Forelimb muscle (tissue), 1 donor: ENCODE data around the gene PDE4DIP. TPM values are rescaled to one million over a fixed set of nuclear protein-coding genes. Genes with fewer than 3 reads are reported as not detected.
"Not testable (repeated sequence)": the region's sequence is repeated elsewhere in the genome, so short reads cannot be mapped to it uniquely, and the experiment has no call there.

Experiments used
- DNase-seq: peaks from one replicate; pipeline ENCODE4 v3.0.0-alpha.2; 2013; ENCODE audit warnings: low read depth
- polyA plus RNA-seq: library from polyadenylated mRNA; unstranded; fragments of 120-200 nt; gene quantifications from one replicate; pipeline ENCODE4 v1.2.1, GENCODE V29; 2013; ENCODE audit not compliant: insufficient read length

The PDE4DIP gene
- polyA plus RNA-seq, 1 donor: 1,193 TPM

- not testable (repeated sequence) for DNase-seq
Observed at GRCh38 chr1:148918836-148919447, 74.7 kb downstream of the PDE4DIP start.

DNA sequence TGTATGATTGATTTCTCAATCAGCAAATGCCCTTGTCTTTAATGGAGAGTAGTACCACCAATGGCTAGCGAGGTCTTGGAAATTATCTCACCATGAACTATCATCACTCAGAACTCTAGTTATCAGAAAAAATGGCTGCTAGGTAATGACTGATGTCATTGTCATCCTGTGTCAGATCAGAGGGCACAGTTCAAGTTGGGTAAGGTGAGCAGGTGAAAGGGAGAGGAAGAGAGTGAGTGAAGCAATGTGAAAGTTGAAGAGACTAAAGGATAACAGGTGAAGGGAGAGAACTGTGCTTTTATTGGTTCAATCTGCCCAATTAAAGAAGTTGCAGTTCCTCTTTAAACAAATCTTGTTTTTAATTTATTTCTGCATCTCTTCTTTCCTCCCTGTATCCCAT lies 76.8 kb downstream of the PDE4DIP start:
- not testable (repeated sequence) for DNase-seq

GRCh38 chr1:148923798-148924197 lies 79.6 kb downstream of the PDE4DIP start:
- not testable (repeated sequence) for DNase-seq

DNA sequence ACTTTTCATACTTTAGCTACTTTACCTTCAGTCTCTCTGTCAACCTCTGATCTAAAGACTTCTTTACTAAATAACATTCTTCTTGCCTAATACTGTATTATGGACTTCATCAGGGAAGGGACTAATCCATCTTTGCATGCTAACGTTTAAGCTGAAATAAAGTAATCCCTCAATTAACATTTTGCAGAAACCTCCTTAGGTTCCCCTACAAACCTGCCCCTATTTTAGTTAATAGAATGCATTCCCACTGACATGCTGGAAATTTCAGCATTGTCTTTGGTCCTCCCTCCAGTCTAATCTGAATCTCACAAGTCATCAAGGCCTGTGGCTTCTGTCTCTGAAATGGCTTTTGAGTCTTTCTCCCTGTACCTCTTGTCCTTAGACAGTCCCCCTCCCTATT lies 83.4 kb downstream of the PDE4DIP start:
- DNase-seq: not testable (repeated sequence)

DNA sequence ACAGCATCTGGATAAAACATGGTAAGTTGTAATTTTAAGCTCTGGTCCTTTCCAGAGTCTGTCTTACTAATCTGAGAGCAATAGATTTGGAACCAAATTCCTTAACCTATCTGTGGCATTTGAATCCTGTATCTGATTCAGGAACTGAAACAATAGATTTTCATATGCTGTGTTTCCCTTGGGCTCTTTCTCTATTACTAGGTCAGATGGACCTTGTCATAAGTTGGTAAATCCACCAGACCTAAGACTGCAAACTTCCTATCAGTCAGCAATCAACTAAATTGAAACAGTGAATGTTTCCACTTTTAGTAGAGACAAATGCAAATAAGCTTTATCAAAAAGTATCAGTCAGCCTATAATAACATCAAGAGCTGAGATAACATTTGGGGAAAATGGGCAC lies 85.0 kb downstream of the PDE4DIP start:
- DNase-seq: not testable (repeated sequence)

- DNase-seq: not testable (repeated sequence)
Observed at GRCh38 chr1:148935381-148936002, 91.3 kb downstream of the PDE4DIP start.

DNA sequence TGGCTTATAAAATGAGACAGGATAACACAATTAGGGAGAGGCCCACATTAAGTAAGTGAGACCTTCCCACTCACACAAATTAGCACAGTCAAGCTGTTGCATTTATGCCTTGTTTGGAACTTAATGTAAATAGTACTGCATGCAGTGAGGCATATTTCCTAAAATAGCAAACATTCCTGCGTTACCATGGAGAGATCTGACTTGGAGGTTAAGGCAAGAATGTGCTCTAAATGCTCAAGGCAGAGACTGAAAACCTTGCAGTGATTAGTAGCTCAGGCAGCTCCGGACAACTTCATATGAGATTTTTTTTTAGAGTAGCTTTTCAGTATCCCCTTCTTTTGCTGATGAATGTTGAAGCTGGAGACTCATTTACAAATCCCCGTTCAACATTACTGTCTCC lies 98.7 kb downstream of the PDE4DIP start:
- not testable (repeated sequence) for DNase-seq

DNA sequence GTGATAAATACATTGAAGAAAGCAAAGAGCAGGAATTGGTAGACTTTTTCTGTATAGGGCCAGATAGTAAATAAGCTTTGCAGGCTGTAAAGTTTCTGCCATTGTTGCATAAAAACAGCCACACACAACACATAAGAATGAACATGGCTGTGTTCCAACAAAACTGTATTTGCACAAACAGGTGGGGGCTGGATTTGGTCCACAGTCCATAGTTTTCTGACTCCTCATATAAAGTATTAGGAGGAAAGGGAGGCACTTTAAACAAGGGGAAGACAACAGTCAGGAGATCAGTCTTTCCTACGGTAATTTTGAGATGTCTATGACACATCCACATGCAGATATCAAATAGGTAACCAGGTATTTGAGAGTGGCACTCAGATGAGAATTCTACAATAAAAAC lies 100.9 kb downstream of the PDE4DIP start:
- not testable (repeated sequence) for DNase-seq

- DNase-seq: not testable (repeated sequence)
Observed at GRCh38 chr1:148948768-148949167, 104.5 kb downstream of the PDE4DIP start.

DNA sequence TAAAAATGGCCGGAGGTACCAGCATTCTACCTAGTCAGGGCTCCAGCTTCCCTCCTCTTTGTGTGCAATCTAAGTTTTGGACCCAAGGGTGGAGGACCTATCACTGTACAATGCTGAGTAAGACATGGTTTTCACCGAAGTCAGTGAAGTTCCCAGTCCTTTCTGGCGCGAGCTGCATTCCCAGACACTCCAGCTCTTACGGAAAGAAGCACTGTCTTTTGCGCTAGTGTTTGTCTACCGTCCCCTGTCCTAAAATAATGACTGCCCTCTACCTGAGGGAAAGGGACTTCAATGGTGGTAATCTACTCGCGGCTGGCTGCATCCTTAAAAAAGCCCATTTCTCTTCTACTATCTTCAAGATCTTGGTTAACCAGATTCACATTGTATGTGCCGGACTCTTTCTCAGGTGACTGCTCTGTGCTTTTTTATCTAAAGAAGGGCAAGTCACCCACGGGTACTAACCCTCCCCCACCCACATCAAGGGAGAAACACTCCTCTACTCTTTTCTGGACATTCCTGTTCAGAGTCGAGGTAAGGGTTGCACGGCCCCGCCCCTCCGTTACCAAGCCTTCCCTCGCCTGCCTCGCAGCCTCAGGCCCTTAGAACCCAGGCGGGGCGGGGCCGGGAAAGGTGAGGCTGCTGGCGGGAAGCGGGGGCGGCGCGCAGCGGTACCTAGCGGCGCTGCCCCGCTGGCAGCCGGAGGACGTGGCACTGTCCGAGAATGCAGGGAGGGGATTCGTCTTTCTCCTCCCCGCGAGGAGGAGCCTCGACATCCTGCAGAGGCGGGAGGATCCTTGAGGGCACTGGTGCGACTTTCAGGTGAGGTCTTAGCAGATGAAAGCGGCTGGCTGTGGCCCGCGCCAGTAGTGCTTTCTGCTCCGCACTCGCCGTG lies 107.4 kb downstream of the PDE4DIP start:
- peak; percentile 41 for DNase-seq

DNA sequence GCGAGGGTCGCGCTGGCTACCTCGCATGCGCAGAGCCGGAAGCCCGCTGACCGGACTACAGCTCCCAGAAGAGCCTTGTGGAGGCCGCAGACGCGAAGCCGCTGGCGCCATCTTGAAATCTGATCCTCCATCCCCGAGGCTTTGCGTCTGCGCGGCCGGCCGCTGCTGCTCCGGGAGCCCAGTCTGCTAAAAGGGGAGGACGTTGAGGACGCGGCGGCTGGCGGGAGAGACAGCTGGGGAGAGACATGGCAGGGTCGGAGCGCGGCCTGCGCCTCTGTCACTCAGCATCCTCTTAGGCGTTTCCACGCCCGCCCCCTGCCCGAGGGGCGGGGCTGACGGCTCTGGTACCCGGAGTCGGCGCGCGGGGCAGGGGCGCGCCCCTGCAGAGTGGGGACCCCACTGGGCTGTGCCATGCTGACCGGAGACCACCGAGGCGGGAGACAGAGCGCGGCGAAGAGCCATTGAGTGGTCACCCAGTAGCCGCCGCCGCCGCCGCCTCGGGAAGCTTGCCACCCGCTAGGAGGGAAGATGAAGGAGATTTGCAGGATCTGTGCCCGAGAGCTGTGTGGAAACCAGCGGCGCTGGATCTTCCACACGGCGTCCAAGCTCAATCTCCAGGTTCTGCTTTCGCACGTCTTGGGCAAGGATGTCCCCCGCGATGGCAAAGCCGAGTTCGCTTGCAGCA lies 108.2 kb downstream of the PDE4DIP start:
- not testable (repeated sequence) for DNase-seq

DNA sequence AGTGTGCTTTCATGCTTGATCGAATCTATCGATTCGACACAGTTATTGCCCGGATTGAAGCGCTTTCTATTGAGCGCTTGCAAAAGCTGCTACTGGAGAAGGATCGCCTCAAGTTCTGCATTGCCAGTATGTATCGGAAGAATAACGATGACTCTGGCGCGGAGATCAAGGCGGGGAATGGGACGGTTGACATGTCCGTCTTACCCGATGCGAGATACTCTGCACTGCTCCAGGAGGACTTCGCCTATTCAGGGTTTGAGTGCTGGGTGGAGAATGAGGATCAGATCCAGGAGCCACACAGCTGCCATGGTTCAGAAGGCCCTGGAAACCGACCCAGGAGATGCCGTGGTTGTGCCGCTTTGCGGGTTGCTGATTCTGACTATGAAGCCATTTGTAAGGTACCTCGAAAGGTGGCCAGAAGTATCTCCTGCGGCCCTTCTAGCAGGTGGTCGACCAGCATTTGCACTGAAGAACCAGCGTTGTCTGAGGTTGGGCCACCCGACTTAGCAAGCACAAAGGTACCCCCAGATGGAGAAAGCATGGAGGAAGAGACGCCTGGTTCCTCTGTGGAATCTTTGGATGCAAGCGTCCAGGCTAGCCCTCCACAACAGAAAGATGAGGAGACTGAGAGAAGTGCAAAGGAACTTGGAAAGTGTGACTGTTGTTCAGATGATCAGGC lies 108.8 kb downstream of the PDE4DIP start:
- not testable (repeated sequence) for DNase-seq

DNA sequence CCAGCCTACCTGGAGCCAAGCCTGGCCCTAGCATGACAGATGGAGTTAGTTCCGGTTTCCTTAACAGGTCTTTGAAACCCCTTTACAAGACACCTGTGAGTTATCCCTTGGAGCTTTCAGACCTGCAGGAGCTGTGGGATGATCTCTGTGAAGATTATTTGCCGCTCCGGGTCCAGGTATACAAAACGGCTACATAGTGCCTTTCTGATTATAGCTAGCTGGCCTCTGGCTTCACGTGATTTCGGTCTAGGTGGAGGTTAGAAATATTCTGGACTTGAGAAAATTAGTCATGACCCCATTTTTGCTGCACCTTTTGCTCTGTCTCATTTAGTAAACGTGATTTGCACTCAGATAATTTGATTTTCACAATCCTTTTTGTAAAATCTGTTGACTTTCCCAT lies 109.5 kb downstream of the PDE4DIP start:
- not testable (repeated sequence) for DNase-seq

- not testable (repeated sequence) for DNase-seq
Observed at GRCh38 chr1:148958343-148958742, 114.1 kb downstream of the PDE4DIP start.

GRCh38 chr1:148960212-148961000 lies 116.2 kb downstream of the PDE4DIP start:
- DNase-seq: not testable (repeated sequence)

DNA sequence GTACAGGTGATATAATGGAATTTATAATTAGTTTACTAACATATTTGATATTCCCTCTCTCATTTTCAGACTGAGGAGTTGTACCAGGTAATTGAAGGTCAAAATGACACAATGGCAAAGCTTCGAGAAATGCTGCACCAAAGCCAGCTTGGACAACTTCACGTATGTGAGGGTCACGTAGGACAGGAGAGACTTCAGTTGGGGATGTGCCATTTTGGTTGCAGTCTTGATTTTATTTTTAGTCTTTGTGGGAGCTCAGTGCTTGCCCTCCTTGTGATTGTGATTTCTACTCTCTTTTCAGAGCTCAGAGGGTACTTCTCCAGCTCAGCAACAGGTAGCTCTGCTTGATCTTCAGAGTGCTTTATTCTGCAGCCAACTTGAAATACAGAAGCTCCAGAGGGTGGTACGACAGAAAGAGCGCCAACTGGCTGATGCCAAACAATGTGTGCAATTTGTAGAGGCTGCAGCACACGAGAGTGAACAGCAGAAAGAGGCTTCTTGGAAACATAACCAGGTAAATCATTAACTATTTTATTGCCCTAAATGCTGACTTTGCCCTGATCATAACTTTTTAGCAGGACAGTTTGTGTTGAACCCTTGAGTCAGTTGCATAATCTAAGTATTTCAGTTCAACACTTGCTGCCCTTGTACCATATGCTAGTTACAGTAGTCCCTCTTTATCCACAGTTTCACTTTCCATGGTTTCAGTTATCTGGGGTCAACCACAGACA lies 118.1 kb downstream of the PDE4DIP start:
- not testable (repeated sequence) for DNase-seq

DNA sequence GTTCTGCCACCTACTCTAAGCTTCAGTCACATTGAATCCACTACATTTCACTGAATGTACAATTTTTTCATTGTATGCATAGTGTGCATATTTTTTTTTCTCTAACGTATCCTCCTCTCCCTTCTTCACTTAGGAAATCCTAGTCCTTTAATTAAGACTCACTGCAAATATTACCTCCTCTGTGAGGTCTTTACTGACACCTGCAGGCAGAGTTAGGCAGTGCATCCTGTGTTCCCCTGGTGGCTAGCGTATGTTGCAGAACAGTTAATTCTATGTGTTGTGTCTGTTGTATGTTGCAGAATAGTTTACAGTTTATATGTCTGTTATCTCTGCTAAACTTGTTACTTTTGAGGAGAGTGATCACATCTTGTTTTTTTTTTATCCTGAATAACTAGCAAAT lies 121.9 kb downstream of the PDE4DIP start:
- not testable (repeated sequence) for DNase-seq

DNA sequence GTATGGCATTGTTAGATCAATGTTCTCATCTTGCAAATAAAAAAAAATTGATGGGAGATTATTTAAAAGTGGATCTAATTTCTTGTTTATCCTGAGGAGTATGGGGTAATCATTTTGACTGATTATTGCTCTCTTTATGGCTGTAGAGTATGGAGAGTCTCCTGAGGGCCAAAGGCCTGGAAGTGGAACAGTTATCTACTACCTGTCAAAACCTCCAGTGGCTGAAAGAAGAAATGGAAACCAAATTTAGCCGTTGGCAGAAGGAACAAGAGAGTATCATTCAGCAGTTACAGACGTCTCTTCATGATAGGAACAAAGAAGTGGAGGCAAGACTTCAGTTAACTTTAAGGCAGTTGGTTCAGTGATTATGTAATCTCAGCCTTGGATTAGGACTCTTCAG lies 123.4 kb downstream of the PDE4DIP start:
- not testable (repeated sequence) for DNase-seq

- not testable (repeated sequence) for DNase-seq
Observed at GRCh38 chr1:148968682-148969081, 124.5 kb downstream of the PDE4DIP start.

DNA sequence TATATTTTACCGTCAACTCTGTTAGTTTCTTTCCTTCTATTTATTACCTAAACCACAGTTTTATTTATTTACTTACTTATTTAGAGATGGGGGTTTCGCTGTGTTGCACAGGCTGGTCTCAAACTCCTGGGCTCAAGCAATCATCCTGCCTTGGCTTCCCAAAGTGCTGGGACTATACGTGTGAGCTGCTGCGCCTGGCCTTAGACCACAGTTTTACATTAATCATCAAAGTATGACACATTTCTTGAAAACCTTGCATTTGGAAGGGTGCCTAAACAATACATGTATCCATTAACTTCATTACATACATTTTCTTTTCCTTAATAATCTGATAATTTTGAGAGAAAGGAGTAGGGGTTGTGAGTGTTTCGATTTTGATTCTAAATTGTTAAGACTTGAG lies 124.9 kb downstream of the PDE4DIP start:
- not testable (repeated sequence) for DNase-seq
